ENCODE results near the gene SH2D2A. TPM values are rescaled to one million over a fixed set of nuclear protein-coding genes. Genes with fewer than 3 reads are reported as not detected.

Gene SH2D2A
- polyA plus RNA-seq, 1 experiment: 0.09 TPM

- ChIA-PET CTCF (interaction anchor here (0.6 to 3.3 kb wide), 14 partner anchors 8 to 124 kb away, joined by 3 to 17 read pairs (median 4); partner anchors contain the start of genes INSRR and PEAR1), POLR2A (interaction anchor here (0.6 kb wide), 1 partner anchor 101 kb away, joined by 6 read pairs; no protein-coding TSS in a partner anchor)
- TF ChIP-seq, protein P1, sequence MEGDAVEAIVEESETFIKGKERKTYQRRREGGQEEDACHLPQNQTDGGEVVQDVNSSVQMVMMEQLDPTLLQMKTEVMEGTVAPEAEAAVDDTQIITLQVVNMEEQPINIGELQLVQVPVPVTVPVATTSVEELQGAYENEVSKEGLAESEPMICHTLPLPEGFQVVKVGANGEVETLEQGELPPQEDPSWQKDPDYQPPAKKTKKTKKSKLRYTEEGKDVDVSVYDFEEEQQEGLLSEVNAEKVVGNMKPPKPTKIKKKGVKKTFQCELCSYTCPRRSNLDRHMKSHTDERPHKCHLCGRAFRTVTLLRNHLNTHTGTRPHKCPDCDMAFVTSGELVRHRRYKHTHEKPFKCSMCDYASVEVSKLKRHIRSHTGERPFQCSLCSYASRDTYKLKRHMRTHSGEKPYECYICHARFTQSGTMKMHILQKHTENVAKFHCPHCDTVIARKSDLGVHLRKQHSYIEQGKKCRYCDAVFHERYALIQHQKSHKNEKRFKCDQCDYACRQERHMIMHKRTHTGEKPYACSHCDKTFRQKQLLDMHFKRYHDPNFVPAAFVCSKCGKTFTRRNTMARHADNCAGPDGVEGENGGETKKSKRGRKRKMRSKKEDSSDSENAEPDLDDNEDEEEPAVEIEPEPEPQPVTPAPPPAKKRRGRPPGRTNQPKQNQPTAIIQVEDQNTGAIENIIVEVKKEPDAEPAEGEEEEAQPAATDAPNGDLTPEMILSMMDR (IDR thresholded peaks at IDR 0.05; ENCODE audit: low read depth, low read length): peak; percentile 49
- peaks cover 11% of the 10 kb centered on the region for H3K27me3 ChIP-seq (ENCODE audit: control insufficient read depth, insufficient read depth, low read length)
- peak overlapping the region; percentile 27 for H3K4me3 ChIP-seq (ENCODE audit: low read depth, low read length)
- no peak overlapping the region for H3K27ac ChIP-seq (ENCODE audit: low read depth, low read length)
- no peak for DNase-seq (ENCODE audit: low read depth, low spot score)
- no peaks in the 10 kb centered on the region; the same call in 1 of the 2 replicates for H3K9me3 ChIP-seq (ENCODE audit: control insufficient read depth, insufficient read depth, low read length)
Measured at GRCh38 chr1:156813750-156814570, 2.7 kb downstream of the SH2D2A start.

DNA sequence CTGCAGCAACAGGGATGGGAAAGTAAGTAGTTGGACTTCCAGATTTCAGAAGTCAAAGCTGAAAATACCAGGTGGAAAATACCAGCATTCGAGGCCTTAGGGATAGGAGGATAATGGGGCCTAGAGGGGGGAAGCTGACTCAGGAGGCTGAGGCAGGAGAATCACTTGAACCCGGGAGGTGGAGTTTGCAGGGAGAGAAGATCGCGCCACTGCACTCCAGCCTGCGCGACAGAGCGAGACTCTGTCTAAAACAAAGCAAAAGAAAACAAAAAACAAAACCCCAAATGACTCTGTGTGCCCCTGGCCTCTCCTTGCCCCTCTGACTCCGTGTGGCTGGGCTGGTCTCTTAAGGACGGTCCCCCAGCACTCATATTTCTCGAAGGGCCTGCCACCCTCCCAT, 3.4 kb downstream of the SH2D2A start:
- H3K4me3 ChIP-seq (ENCODE audit: low read depth, low read length): no peak overlapping the region
- H3K9me3 ChIP-seq (ENCODE audit: control insufficient read depth, insufficient read depth, low read length): no peaks in the 10 kb centered on the region; the same call in 1 of the 2 replicates
- ChIA-PET POLR2A (interaction anchor here (0.6 kb wide), 1 partner anchor 100 kb away, joined by 6 read pairs; no protein-coding TSS in a partner anchor), CTCF (interaction anchor here (1.0 to 3.3 kb wide), 5 partner anchors 26 to 124 kb away, joined by 3 to 17 read pairs (median 7); partner anchors contain the start of gene NTRK1)
- no peak for DNase-seq (ENCODE audit: low read depth, low spot score)
- H3K27me3 ChIP-seq (ENCODE audit: control insufficient read depth, insufficient read depth, low read length): peaks cover 16% of the 10 kb centered on the region
- no peak overlapping the region for H3K27ac ChIP-seq (ENCODE audit: low read depth, low read length)
- TF ChIP-seq, protein P1 (IDR thresholded peaks at IDR 0.05; ENCODE audit: low read depth, low read length): no peak

DNA sequence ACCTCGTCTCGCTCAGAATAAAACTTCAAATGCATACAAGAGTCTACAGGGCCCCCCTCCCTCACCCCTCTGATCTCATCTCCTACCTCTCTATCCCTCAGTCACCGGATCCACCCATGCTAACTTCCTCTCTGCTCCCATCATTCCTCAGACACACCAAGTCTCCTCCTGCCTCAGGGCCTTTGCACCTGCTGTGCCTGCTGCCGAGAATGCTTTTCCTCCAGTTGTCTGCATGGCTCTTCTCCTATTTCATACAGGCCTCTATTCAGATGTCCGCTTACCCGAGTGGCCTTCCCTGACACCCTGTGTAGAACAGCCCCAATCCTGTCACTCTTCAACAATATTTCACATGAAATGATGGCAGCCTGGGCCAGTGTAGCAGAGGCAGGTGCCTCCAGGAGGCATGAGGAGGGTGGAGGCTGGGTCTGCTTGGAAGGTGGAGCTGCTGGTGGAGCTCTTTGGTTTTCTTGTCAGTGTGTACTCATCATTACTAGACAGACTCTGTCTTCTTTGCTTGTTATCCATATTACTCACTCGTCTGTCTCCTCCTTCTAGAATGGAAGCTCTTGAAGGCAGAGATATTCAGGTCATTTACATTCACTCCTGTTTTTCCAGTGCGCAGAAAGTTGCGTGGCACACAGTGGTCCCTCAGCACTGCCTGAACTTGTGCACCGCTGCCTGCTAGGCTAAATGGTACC, 4.2 kb downstream of the SH2D2A start:
- no peak for DNase-seq (ENCODE audit: low read depth, low spot score)
- H3K4me3 ChIP-seq (ENCODE audit: low read depth, low read length): no peak overlapping the region
- H3K9me3 ChIP-seq (ENCODE audit: control insufficient read depth, insufficient read depth, low read length): no peaks in the 10 kb centered on the region; the same call in 1 of the 2 replicates
- no peak overlapping the region for H3K27ac ChIP-seq (ENCODE audit: low read depth, low read length)
- peaks cover 16% of the 10 kb centered on the region for H3K27me3 ChIP-seq (ENCODE audit: control insufficient read depth, insufficient read depth, low read length)
- TF ChIP-seq, protein P1 (IDR thresholded peaks at IDR 0.05; ENCODE audit: low read depth, low read length): no peak
- ChIA-PET POLR2A (no interaction called here), CTCF (interaction anchor here (1.4 to 3.3 kb wide), 3 partner anchors 26 to 78 kb away, joined by 7 to 17 read pairs (median 7); partner anchors contain the start of gene NTRK1)

- ChIA-PET POLR2A (no interaction called here), CTCF (interaction anchor here (3.3 kb wide), 1 partner anchor 80 kb away, joined by 17 read pairs; no protein-coding TSS in a partner anchor)
- TF ChIP-seq, protein P1 (IDR thresholded peaks at IDR 0.05; ENCODE audit: low read depth, low read length): no peak
- Histone ChIP-seq H3K27me3 (ENCODE audit: control insufficient read depth, insufficient read depth, low read length) (peaks cover 16% of the 10 kb centered on the region), H3K4me3 (ENCODE audit: low read depth, low read length) (no peak overlapping the region), H3K9me3 (ENCODE audit: control insufficient read depth, insufficient read depth, low read length) (no peaks in the 10 kb centered on the region; the same call in 1 of the 2 replicates), H3K27ac (ENCODE audit: low read depth, low read length) (no peak overlapping the region)
- no peak for DNase-seq (ENCODE audit: low read depth, low spot score)
Measured at GRCh38 chr1:156811168-156811567, 5.5 kb downstream of the SH2D2A start.

All from AG04450 (cell line).